PC-9 (cell line): ENCODE measurements around the gene OR4D2.

Experiments
- EZH2 ChIP-seq: fragments of 200-600 bp; sonication (generic); IDR thresholded peaks from 2 replicates; pipeline ENCODE4 v1.8.0; 2017; ENCODE audit warnings: antibody characterized with exemption, low read depth
- TF ChIP-seq, protein P1 (sequence below): fragments of 200-600 bp; sonication (generic); conservative IDR thresholded peaks from 2 replicates; pipeline ENCODE4 v1.6.1; 2017; ENCODE audit warnings: mixed run types, antibody characterized with exemption, mild to moderate bottlenecking, moderate library complexity

DNA sequence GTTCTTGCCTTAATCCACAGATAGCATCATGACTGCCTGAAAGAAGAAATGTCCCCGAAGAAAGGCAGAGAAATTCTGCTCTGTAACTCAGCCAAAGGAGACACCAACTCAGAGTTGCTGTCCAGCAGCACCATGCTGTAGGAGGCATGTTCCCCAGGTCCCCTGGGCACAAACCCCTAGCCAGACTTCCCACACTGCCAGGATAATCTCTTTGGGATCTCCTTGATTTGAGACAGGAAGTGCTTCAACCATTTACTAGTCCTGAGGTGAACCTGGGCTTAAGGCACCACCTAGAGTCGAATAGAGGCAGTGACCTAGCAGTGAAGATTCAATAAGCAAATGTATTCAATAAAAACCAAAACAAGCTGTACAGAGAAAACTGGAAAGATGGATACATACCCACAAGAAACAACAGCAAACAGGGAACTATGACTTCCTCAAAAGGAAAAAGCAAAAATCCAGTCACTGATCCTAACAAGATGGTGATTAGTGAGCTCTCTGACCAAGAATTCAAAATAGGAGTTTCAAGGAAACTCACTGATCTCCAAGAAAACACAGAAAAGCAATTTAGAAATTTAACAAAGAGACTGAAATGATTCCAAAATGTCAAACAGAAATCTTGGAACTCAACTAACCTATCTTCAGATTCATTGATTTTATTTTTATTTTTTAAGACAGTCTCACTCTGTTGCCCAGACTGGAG lies 5.7 kb downstream of the OR4D2 start:
- TF ChIP-seq, protein P1, sequence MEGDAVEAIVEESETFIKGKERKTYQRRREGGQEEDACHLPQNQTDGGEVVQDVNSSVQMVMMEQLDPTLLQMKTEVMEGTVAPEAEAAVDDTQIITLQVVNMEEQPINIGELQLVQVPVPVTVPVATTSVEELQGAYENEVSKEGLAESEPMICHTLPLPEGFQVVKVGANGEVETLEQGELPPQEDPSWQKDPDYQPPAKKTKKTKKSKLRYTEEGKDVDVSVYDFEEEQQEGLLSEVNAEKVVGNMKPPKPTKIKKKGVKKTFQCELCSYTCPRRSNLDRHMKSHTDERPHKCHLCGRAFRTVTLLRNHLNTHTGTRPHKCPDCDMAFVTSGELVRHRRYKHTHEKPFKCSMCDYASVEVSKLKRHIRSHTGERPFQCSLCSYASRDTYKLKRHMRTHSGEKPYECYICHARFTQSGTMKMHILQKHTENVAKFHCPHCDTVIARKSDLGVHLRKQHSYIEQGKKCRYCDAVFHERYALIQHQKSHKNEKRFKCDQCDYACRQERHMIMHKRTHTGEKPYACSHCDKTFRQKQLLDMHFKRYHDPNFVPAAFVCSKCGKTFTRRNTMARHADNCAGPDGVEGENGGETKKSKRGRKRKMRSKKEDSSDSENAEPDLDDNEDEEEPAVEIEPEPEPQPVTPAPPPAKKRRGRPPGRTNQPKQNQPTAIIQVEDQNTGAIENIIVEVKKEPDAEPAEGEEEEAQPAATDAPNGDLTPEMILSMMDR: peak; percentile 74
- TF ChIP-seq EZH2: no peak
